GM18870 (cell line): ENCODE results near the gene PRAME.
"Not testable (repeated sequence)": the region's sequence is repeated elsewhere in the genome, so short reads cannot be mapped to it uniquely, and the experiment has no call there.

Experiments
- ATAC-seq: cut with Tn5 transposase; IDR thresholded peaks from one replicate; pipeline ENCODE4 v1.9.1; 2021; ENCODE audit warnings: moderate library complexity; ENCODE audit not compliant: unreplicated experiment

Gene PRAME, protein sequence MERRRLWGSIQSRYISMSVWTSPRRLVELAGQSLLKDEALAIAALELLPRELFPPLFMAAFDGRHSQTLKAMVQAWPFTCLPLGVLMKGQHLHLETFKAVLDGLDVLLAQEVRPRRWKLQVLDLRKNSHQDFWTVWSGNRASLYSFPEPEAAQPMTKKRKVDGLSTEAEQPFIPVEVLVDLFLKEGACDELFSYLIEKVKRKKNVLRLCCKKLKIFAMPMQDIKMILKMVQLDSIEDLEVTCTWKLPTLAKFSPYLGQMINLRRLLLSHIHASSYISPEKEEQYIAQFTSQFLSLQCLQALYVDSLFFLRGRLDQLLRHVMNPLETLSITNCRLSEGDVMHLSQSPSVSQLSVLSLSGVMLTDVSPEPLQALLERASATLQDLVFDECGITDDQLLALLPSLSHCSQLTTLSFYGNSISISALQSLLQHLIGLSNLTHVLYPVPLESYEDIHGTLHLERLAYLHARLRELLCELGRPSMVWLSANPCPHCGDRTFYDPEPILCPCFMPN

DNA sequence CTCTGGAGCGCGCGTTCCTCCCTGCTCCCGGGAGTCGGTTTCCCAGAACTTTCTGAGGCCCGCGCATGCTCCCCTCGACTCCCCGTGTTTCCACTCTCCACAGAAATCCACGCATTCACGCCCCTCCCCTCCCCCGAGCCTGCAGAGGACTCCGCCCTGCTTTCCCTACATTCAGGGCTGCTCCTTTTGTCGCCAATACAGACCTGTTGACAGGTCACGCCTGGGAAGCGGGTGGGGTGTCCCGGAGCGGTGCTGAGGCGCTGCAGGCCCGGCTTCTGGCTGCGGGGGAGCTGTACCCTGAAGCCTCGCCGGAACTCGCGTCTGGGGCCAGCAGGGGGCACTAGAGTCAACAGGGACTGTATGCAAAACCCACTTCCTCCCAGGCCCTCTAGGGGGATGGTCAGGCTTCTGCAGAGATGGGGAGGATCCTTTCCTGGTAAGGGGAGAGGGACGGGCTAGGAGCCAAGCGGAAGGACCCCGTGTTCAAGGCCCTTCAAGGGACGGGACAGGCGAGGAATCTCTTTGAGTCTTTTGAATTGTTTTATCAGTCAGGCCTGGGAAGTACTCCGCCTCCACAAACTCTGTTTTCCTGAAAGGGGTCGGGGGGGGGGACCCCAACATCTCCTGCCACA, at the start of gene PRAME:
TSS of gene PRAME (minus strand) at position 294 of the 632 bp plus-strand sequence. CDS start 2,433 bp downstream, outside the sequence.
- ATAC-seq = no peak

DNA sequence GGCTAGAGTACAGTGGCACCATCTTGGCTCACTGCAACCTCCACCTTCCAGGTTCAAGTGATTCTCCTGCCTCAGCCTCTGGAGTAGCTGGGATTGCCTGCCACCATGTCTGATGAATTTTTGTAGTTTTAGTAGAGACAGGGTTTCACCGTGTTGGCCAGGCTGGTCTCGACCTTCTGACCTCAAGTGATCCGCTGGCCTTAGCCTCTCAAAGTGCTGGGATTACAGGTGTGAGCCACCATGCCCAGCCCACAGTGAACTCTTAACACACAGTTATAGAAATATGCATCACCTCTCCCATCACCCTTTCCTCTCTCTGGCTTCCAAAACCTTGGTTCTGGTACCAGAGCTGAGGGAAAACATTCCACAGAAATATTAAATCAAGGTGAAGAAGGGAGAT, 49.0 kb upstream of the PRAME start:
- ATAC-seq = not testable (repeated sequence)

GRCh38 chr22:22605074-22605404, 46.0 kb upstream of the PRAME start:
- ATAC-seq = no peak

DNA sequence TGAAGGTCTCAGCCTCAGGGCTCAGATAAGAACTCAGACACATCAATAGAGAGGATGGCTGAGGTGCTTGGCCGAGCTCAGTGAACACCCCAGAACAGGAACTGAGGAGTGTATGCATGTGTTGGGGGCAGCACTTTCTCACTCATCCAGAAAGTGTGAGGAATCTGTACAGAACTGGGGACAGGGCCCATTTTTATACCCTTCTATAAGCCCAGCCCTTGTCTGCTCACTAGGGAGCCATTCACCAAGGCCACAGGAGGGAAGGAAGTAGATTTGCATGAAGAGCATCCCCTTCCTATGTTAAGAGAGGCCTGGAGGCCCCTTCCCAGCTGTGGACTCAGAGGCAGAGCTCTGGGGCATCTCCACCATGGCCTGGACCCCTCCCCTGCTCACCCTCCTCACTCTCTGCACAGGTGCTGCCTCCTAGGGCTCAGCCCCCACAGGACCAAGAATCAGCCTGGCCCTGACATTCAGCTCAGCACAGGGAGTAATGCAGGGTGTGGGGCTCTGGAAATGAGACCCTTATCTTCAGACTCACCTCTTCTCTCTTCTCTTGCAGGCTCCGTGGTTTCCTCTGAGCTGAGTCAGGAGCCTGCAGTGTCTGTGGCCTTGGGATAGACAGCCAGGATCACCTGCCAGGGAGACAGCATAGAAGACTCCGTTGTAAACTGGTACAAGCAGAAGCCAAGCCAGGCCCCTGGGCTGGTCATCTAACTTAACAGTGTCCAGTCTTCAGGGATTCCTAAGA, 45.4 kb upstream of the PRAME start:
- no peak for ATAC-seq

DNA sequence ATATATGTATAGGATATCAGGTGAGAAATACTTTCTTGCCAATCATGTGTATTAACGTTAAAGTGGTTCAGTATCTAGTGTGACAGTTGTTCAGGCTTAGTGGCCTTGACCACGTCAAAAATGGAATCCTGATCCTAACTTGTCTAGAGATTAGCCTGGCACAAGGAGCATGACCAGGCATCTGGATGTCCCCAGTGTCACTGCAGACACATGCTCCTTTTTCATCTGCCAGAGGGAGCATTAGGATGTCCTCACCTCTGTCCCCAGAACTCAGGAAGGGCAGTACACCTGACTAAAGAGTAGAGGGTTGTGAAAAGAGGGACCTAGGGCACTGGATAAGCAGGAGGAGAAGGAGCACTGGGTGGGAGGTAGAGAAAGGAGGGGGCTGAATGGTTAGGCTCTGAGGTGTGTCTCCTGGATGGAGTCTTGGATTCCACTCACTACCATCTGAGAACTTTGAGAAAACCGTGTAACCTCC, 44.4 kb upstream of the PRAME start:
- no peak for ATAC-seq

DNA sequence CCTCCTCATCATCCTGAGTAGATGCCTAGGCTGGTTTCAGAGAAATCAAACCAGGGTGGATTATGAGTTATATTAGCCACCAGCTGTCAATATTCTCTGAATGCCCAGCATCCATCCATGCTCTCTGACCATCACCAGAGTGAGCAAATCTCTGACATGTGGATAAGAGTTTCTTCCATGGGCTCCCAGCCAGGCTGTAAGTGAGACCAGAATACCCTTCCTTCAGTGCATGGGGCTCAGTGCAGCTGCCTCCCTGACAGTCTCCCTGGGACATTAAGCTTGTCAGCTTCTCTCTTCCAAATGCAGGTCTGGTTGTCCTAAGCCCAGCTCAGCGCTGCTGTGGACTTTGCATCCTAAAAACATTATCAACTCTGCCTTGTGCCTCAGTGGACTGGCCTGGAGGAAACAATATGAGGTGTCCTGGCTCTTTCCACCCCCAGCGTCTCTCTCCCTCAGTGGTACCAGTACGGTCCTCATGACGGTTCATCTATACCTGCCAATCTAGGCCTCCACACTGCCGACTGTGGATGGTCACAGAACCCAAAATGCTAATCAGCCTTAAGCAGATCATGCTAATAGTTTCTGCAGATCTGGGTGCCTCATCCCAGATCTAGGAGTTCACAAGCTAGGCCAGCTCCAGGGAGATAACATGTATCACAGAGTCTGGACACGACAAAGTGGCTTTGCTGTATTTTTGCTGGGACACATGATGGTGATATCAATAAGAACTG, 41.6 kb upstream of the PRAME start:
- no peak for ATAC-seq

DNA sequence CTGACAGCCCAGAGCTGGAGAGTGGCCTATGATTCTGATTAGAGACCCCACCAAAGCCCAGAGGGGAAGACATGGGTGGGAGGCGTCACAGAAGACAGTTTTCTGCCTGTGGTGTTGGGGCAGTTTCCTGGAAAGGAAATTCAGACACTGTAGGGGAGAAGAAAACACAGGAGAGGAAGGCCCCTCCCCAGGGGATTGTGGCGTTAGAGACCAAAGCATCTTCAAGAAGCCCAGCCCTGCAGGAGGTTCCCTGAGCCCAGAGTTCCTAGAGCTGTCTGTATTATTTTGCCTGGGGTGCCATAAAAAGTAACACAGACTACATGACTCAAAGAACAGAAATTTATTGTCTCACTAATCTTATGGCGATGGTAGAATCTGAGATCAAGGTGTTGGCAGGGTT, 40.2 kb upstream of the PRAME start:
- ATAC-seq = no peak

DNA sequence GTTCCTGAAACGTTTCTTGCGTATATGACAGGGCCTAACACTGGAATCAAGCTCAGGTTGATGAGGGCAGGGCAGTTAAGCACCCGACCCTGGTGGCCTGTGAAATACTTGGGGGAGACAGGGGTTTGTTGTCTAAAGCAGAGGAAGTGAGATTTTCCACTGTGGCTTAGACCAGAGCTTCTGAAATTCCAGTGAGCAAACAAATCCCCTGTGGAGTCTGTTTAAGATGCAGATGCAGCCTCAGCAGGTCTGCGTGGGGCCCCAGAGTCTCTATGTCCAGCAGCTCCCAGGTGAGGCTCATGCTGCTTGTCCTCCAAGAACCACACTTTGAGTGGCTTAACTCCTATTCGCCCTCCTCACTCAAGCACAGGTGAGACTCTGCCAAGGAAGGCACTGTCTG, 39.1 kb upstream of the PRAME start:
- no peak for ATAC-seq

GRCh38 chr22:22595001-22595835, 36.2 kb upstream of the PRAME start:
- ATAC-seq = no peak

GRCh38 chr22:22593964-22594656, 35.0 kb upstream of the PRAME start:
- no peak for ATAC-seq

DNA sequence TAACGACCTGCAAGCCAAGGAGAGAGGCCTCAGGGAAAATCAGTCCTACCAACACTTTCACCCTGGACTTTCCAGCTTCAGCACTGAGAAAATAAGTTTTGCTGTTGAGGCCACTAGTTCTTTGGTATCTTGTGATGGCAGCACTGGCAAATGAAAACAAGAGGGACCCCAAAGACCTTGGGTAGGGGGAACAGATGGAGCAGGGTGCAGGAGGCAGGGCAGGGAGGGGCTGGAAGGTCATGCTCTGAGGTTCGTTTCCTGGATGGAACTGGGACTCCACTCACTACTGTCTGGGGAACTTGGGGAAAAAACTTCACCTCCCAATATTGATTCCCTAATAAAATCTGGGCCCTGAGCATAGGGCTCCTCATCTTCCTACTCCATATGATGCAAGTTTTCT, 34.2 kb upstream of the PRAME start:
- no peak for ATAC-seq

GRCh38 chr22:22591348-22592299, 32.6 kb upstream of the PRAME start:
- no peak for ATAC-seq

DNA sequence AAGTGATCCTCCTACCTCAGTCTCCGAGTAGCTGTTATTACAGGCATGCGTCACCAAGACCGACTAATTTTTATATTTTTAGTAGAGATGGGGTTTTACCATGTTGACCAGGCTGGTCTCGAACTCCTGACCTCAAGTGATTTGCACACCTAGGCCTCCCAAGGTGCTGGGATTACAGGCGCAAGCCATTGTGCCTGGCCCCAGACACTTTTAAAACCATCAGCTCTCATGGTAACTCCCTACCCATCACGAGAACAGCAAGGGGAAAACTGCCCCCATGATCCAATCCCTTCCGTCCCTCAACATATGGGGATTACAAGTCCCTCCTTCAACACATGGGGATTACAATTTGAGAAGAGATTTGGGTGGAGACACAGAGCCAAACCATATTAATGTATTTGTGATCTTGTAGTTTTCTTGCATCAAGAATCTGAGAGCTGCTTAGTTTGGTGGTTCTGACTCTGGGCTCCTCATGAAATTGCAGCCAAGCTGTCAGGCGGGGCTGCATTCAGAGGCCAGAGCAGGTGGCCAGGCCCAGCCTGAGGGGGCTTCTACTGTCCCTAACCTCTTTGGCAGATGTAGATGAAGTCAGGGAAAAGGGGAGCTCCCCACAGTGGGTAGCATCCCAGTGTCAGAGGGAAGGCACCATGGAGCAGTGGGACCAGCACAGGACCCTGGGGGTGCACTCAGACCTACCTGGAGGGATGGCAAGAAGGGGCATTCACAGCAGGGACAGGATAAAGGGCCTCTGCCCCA, 31.2 kb upstream of the PRAME start:
- no peak for ATAC-seq

- ATAC-seq = no peak
These were observed 29.6 kb upstream of the PRAME start for GRCh38 chr22:22588485-22589164.

GRCh38 chr22:22587577-22588188, 28.6 kb upstream of the PRAME start:
- no peak for ATAC-seq

DNA sequence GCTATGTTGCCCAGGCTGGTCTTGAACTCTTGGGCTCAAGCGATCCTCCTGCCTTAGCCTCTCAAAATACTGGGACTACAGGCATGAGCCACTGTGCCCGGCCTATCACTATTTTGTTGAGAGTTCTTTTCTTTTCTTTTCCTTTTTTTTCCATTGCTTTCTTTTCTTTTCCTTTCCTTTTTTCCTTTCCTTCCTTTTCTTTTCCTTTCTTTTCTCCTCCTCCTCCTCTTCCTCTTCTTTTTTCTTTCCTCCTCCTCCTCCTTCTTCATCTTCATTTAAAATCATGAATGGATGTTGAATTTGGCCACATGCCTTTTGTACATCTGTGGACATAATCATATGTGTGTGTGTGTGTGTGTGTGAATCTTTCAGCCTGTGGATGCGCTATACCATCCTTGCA, 25.7 kb upstream of the PRAME start:
- ATAC-seq = no peak

GRCh38 chr22:22583030-22583429, 24.0 kb upstream of the PRAME start:
- ATAC-seq = no peak
